Non-pigmented ciliary epithelial cell (primary cell): ENCODE measurements around the gene RBM19.
A peak's percentile ranks its signal among the peaks of the same experiment; 100 is the strongest.

Experiments
- DNase-seq: peaks from one replicate; pipeline ENCODE4 v3.0.0-alpha.2; 2010; ENCODE audit warnings: low read depth

Gene RBM19

DNA sequence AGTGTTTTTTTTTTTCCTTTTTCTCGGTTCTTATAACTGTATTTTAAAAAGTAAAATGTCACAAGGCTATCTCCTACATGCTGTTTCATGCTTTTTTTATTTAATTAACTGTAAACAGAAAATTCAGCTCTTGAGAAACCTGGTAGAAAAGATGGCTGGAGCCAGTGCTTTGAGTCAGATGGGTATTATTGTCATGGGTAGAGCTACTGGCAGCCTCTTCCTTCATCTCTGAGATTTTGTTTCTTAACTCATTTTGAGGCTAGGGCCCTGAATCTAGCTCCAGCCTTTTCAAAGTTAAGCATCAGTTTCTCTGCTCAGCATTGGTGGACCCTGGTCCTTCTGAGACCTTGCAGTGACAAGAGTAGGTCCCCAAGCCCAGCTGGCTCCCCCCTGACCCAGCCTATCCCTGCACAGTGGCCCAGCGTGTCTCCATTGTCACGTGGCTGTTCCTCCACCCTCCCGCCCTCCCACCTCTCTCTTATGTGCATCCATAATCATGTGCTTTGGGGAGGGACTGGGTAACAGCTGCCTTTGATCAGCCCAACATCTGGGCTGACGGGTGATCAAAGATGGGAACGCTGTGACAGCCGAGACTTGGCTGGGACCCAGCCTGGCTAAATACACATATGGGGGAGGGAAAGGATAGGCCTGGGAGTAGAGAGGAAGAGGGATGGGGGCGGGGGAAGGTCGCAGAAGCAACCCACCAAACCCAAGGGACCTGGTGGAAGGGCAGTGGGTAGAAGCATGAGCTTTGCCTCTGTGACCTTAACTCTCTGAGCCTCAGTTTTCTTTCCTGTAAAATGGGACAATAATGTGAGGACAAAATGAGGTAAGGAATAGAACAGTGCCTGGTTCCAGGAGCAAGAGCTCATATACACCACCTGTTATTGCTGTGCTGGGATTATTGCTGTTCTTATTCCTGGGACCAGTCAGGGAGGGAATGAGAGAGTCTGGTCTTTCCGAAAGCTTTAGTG lies 24.4 kb upstream of the RBM19 start:
- DNase-seq = no peak

DNA sequence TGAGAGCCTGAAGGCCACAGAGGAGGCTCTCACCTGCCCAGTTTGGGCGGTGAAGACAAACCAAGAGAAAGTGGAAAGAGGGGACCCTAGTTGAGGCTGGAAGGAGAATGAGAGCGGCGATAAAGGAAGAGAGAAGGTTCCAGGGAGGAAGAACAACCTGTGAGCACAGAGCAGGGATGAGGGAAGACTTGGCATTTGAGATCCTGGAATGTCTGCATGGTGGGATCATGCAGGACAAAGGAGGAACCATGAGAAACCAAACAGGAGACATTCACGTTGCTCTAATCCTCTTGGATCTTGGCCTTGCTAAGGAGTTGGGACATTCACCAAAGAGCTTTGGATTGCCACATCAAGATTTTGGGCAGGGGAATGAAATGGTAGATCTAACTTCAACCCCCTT lies 22.9 kb upstream of the RBM19 start:
- no peak for DNase-seq

DNA sequence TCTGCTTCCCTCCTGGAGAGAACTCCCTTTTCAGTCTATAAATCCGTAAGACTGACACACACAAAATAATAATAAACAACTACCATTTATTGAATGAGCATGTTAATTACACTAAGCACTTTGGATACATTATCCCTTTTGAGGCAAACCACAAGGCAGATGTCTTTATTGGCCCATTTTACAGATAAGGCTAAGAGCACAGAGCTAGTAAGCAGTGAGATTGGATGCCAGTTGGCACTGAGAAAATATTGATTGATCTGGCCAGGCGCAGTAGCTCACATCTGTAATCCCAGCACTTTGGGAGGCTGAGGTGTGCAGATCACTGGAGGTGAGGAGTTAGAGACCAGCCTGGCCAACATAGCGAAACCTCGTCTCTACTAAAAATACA lies 21.9 kb upstream of the RBM19 start:
- DNase-seq = no peak

DNA sequence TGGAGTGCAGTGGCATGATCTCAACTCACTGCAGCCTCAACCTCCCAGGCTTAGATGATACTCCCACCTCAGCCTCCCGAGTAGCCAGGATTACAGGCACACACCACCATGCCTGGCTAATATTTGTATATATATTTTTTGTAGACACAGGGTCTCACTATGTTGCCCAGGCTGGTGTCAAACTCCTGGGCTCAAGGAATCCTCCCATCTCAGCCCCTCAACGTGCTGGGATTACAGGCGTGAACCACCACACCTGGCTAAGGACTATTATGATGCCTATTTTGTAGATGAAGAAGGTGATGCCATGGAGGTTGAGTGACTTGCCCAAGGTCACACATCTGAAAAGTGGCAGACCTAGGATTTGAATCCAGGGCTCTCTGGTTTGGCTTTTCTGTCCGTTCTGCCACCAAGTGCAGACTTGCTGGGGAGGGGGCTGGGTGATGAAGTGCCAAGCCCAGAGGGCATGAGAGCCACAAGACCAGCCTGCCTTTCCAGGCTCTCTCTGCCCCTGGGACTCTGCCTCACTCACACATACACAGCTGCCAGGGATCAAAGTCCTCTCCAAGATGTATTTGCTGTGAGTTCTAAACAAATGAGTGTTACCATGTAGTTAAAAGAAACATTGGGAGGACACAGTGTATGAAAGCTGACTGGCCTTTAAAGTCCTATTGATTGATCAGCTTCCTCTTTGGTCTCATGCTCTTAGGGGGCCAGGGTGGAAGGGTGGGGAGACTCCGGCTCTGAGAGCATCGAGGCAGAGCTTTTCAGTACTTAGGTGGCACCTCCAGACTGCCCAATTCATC lies 21.3 kb upstream of the RBM19 start:
- no peak for DNase-seq

DNA sequence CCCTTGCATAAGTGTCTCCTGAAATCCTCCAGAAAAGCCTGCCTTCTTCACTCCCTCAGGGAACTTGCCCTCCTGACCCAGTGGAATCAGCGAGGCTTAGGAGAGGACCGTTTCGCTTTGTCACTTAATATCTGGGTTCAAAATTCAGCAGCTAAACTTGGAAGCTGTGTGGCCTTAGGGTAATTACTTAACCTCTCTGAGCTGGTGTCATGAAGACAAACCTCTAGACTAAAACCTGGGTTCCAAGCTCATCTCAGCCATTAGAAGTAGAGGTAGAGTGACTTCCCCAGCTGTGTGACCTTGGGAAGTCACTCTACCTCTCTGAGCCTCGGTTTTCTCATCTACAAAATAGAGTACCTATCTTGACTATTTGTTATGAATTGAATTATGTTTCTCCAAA lies 18.3 kb upstream of the RBM19 start:
- no peak for DNase-seq

DNA sequence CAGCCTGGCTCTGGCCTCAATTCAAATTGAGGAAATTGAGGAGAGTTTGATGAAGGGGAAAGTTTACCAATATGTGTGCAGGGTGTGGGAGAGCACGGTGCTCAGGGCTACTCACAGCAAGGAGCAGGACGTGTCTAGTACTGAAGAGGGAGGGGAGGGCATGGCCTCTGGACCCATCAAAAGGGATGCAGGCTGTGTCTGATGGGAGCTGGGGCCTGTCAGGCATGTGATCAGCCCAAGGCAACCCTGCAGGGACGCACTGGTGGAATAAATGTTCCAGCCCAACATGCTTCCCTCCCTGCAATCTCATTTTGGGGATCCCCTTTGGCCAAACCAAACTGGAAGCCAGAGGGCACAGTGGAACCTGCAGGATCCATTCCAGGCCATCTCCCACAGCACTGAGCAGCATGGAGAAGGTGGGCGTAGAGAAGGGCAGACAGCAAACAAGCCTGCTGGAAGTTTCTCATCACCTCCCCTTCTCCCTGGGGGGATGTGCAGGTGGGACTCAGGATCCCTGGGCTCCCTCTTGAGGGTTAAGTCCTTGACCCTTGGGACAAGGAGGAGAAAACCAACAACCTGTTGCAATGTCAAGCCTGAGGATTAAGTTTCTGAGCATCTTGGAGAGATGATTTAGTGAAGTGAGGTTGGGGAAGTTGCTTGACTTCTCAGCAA lies 17.8 kb upstream of the RBM19 start:
- no peak for DNase-seq

DNA sequence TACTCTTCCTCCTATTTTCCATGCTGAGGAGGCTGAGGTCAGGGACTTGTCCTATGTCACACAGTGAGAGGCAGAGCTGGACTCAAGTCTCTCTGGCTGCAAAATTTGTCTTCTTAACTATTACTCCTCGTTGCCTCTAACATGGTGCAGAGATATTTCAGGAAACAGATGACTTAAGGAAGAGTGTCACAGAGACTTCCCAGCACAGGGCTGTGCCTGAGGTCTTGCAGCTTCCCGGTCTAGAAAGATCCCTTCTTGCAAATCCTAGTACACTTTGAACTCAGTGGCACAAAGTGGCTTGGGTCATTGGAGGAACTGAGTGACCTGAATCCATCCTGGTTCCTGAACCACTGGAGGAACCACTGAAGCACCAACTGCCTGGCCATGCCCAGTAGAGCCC lies 17.1 kb upstream of the RBM19 start:
- no peak for DNase-seq

DNA sequence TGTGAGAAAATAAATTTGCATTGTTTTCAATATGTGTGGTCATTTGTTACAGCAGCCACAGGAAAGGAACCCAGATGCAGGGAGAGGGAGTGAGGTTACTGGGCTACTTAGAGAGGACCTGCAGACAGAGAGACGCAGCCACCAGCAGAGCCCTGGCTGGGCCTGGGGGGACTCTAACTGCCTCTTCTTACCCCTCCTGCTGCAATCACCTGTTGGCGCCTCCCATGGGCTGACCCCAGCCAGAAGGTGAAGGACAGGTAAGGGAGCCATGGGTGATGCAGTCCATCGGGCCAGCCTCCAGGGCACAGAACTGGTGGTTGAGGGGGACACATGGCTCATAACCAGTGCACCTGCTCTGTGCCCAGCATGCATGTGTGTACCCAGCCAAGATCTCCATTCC lies 15.8 kb upstream of the RBM19 start:
- no peak for DNase-seq

DNA sequence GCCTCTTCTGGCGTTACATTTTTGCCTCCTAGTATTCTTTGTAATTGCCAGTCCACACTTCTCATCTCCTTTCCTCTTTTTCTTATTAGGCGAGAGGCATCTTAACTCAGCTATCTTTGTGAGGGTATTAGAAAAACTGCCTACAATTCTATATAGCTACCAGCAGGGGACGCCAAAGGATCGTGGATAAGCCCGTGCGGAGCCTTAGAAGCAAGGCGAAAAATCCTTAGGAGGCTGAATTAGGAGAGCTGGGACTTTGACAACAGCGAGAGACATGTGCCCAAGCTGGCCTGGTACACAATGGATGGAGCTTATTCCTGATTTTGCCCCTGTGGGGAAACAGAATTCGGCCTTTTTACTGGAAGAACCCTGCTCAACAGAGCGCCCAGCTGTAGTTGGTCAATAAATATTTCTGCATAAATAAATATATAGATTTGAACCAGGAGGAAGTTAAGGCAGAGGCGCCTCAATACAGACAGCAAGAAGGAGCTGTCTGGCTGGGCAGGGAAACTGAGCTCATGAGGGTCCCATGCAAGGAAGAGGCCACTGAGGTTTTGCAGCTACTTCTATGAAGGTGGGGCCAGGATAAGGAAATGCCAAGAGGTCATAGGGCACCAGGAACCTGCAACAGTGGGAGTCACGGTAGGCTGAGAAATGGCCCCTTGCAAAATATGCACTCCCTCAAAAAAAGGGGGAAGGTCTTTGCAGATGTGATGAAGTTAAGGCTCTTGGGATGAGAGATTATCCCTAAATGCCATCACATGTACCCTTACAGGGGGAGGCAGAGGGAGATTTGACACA lies 14.6 kb upstream of the RBM19 start:
- DNase-seq = peak; percentile 27

DNA sequence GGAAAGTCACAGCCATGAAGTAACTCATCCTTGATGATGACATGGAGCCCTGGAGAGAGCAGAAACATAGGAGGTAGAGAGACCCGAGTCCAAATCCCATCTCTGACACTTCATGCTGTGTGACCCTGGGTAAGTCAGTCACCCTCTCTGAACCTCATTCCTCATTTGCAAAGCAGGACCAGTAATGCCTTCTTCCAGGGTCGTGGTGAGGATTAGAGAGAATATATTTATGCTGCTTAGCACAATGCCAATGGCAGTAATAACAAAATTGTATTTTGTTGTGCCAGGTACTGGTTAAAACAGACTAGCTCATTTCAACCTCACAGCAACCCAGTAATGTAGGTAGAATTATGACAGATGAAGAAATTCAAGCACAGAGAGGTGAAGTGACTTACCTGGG lies 13.9 kb upstream of the RBM19 start:
- DNase-seq = no peak

DNA sequence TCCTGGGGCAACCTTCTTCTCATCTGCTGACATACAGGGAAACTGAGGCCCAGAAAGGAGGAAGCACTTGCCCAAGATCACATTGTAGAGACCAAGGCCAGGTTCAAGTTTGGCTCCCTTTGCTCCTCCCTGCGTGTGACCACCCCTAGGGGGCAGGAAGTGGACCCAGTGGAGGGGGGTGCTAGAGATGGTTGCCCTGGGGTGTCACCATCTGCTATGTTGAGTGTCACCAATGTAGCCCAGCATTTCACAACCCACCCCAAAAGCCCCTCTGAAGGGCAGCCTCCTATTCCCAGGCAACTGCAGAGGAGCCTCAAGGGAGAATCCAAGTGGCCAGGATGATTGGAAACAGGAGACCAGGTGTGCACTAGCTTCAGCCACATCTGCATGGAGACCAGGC lies 12.0 kb upstream of the RBM19 start:
- DNase-seq = no peak

DNA sequence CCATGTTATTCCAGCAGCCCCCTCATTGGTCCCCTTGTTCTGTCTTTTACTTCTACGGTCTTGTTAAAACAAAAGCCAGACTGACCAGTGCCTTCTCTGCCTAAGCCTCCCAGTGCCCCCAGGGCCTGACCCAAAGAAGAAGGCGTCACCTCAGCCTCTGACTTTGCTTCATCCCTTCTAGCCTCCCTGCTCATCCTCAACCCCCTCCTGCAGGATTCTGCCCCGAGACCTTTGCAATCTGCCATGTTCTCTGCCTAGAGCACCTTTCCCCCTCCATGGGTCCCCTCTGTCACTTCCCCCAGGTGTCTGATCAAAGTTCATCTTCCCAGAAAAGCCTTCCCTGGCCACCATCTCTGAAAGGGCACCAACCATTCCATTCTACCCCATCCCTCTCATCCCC lies 7.9 kb upstream of the RBM19 start:
- no peak for DNase-seq

DNA sequence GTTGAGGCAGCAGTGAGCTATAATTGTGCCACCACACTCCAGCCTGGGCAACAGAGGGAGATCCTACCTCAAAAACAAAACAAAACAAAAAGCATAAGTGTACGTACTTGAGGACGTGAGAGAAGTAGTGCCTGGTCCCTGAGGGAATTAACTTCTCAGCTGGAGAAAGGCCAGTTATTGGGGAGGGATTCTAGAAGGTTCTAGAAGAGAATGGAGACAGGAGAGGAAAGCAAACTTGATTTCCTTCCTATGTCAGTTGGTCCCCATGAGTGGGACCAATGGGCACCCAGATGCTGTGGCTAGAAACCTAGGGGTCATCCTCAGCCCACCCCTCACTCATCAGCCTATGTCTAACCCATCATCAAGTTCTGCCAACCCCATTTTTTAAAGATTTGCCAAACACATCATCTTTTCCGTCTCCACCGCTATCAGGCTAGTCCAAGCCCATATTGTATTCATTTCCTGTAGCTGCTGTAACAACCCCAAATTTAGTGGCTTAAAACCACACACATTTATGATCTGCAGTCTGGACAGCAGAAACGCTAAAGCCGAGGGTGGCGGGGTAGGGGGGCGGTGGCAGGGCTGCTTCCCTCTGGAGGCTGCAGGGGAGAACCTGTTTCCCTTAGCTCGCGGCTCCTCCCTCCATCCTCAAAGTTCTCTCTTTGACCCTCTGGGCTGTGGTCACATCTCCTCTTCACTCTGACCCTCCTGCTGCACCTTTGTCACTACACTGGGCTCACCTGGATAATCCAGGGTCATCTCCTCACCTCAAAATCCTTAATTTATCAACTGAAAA lies 7.2 kb upstream of the RBM19 start:
- no peak for DNase-seq

DNA sequence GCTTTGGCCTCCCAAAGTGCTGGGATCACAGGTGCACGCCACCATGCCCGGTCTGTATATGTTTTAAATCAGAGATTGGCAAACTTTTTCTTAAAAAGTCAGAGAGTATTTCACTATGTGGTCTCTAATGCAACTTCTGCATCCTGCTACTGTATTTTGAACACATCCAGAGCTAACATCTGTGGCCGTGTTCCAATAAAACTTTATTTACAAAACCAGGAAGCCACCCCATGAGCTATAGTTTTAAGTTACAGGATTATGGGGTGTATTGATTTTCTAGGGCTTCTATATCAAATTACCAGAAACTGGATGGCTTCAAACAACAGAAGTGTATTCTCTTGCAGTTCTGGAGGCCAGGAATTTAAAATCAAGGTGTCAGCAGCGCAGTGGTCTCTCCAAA lies 5.3 kb upstream of the RBM19 start:
- DNase-seq = no peak

DNA sequence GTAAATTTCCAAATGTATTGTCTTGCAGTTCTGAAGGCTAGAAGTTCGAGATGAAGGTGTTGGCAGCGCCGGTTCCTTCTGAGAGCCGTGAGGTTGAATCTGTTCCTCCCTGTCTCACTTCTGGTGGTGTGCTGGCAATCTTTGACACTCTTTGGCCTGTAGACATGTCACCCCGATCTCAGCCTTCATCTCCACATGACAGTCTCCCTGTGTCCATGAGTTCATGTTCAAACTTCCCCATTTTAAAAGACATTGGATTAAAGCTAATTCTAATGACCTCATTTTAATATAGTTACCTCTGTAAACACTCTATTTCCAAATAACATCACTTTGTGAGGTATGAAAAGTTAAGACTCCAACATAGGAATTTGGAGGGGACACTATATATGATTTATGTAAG lies 4.1 kb upstream of the RBM19 start:
- no peak for DNase-seq

DNA sequence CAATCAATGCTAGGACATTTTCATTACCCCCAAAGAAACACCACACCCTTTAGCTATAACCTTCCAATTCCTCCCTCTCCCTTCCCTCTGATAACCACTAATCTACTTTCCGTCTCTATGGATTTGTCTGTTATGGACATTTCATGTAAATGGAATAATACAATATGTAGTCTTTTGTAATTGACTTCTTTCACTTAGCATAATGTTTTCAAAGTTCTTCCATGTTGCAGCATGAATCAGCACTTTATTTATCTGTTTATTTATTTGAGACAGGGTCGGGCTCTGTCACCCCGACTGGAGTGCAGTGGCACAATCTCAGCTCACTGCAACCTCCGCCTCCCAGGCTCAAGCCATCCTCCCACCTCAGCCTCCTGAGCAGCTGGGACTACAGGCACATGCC lies 1.2 kb upstream of the RBM19 start:
- no peak for DNase-seq

DNA sequence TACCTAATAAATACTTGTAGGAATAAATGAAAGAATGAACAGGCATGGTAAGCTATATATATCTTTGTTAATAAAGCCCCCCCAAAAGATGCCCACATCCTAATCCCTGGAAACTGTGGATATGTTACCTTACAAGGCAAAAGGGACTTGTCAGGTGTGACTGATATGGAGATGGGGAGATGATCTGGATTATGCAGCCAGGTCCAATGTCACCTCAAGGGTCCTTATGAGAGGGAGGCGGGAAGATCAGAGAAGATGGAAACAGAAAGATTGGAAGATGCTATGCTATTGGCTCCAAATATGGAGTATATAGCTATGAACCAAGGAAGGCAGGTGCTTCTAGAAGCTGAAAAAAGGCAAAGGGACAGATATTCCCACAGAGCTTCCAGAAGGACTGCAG lies 3.4 kb downstream of the RBM19 start:
- DNase-seq = no peak

DNA sequence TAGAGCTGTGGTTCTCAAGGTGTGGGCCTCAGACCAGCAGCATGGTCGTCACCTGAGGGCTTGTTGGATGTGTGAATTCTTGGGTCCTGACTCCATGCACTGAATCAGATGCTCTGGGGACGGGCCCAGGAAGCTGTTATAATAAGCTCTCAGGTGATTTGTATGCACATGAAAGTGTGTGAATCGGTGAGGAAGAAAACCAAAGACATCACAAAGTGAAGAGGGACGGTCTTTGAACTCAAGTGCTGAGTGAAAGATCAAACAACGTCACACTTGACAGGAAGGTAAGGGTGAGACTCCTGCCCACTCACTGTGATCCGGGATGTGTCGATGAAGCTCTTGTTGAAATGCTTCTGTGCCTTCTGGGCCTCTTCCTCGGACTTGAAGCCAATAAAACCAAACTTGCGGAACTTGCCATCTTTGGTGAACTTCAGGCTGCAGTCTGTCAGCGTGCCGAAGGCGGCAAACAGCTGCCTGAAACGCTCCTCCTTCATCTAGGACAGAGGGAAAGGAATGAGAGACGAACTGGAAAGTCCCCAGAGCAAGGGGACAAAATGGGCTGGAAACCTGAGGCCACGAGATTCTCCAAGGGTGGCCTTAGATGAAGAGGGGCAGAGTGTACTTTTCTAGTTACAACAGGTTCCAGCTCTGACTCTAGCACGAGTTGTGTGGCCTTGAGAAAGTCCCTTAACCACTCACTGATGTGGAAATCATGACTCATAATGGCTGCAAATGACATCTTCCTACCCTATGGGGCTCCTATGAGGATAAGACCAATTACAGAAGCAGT lies 4.0 kb downstream of the RBM19 start:
- peak; percentile 34 for DNase-seq

DNA sequence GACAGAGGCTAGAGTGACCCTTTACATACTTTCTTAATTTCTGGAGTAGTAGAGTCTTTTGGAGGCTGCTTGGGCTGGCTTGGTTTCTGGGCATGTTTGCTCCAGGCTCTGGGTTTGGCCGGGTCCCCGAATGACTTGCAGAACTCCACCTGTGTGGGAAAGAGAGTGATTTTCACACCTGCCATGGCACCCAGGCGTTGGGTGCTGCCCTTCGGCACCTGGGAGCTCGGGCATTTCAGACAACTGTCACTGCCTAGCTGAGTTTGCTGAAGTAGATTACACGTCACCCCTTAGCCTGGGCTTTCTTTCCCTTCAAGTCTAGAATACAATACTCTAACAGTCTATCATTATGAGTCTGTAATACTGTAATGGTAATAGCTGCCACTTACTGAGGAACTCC lies 6.1 kb downstream of the RBM19 start:
- no peak for DNase-seq

DNA sequence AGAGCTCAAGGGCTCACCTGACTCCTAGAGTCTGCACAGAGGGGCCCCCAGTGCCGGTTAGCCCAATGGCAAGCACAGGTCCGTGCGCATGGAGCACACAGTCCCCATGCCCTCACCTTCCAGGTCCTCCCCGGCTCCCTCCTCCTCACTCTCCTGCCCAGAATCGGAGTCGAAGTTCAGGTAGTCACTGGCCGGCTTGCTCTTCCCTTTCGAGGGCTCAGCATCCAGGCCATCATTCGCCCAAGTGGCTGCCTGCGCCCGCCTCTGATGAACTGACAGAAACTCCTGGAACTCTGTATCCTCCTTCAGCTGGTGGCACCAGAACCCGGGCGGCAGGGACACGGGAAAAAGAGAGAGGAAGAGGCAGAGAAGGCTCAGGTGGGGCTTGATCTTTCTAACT lies 7.0 kb downstream of the RBM19 start:
- DNase-seq = no peak
